Measurements from ENCODE around the gene FOXK2. TPM values are rescaled to one million over a fixed set of nuclear protein-coding genes. Genes with fewer than 3 reads are reported as not detected.

Gene FOXK2
- total and polyA plus RNA-seq, 2 donors from 2014 or later = 13.5 to 37.9 TPM

- H3K4me3 ChIP-seq (ENCODE audit: low read length in 3 of 3) = no peak overlapping the region
- intact Hi-C loops (cut with DNase I) = no loop called here
- FAIRE-seq = no peak
- no peak for TF ChIP-seq CTCF (IDR thresholded peaks at IDR 0.05; ENCODE audit: borderline replicate concordance, extremely low read depth, insufficient read depth)
- no peaks in the 10 kb centered on the region for H3K27me3 ChIP-seq (ENCODE audit: control insufficient read depth, insufficient read depth, low read length)
- H3K27ac ChIP-seq (ENCODE audit: low read depth in 2 of 2, low read length in 2 of 2) = no peak overlapping the region
- no peak for DNase-seq
- no peak overlapping the region for H3K9ac ChIP-seq (ENCODE audit: low read length in 3 of 3)
- H3K9me3 ChIP-seq (ENCODE audit: control insufficient read depth in 2 of 3, insufficient read depth in 1 of 3, low read length in 3 of 3) = no peaks in the 10 kb centered on the region
- H3K36me3 ChIP-seq (ENCODE audit: control insufficient read depth in 2 of 3, insufficient read depth in 3 of 3, low read length in 3 of 3) = peaks cover 0 to 24% (median 14%) of the 10 kb centered on the region in 3 donors
- H3K4me1 ChIP-seq (ENCODE audit: control insufficient read depth in 2 of 3, insufficient read depth in 2 of 3, low read depth in 1 of 3, low read length in 3 of 3) = peaks cover 0 to 16% (median 0%) of the 10 kb centered on the region in 3 donors
These were observed 47.8 kb downstream of the FOXK2 start for GRCh38 chr17:82567286-82567685.

GRCh38 chr17:82568997-82569393 is 49.5 kb downstream of the FOXK2 start:
- FAIRE-seq (no peak), DNase-seq (peak in 1 of 5 donors; percentile 70)
- H3K27me3 ChIP-seq (ENCODE audit: control insufficient read depth, insufficient read depth, low read length) = no peaks in the 10 kb centered on the region
- H3K4me1 ChIP-seq (ENCODE audit: control insufficient read depth in 2 of 3, insufficient read depth in 2 of 3, low read depth in 1 of 3, low read length in 3 of 3) = peaks cover 0 to 11% (median 0%) of the 10 kb centered on the region in 3 donors
- H3K4me3 ChIP-seq (ENCODE audit: low read length in 3 of 3) = no peak overlapping the region
- intact Hi-C loops (cut with DNase I) = no loop called here
- H3K27ac ChIP-seq (ENCODE audit: low read depth in 2 of 2, low read length in 2 of 2) = peak overlapping the region in 1 of 2 donors; percentile 8
- no peak for TF ChIP-seq CTCF (IDR thresholded peaks at IDR 0.05; ENCODE audit: borderline replicate concordance, extremely low read depth, insufficient read depth)
- no peaks in the 10 kb centered on the region for H3K9me3 ChIP-seq (ENCODE audit: control insufficient read depth in 2 of 3, insufficient read depth in 1 of 3, low read length in 3 of 3)
- H3K9ac ChIP-seq (ENCODE audit: low read length in 3 of 3) = no peak overlapping the region
- H3K36me3 ChIP-seq (ENCODE audit: control insufficient read depth in 2 of 3, insufficient read depth in 3 of 3, low read length in 3 of 3) = peaks cover 0 to 24% (median 16%) of the 10 kb centered on the region in 3 donors

- Histone ChIP-seq H3K9me3 (ENCODE audit: control insufficient read depth in 2 of 3, insufficient read depth in 1 of 3, low read length in 3 of 3) (no peaks in the 10 kb centered on the region), H3K4me3 (ENCODE audit: low read length in 3 of 3) (no peak overlapping the region), H3K36me3 (ENCODE audit: control insufficient read depth in 2 of 3, insufficient read depth in 3 of 3, low read length in 3 of 3) (peaks cover 0 to 24% (median 16%) of the 10 kb centered on the region in 3 donors), H3K9ac (ENCODE audit: low read length in 3 of 3) (no peak overlapping the region), H3K27ac (ENCODE audit: low read depth in 2 of 2, low read length in 2 of 2) (no peak overlapping the region), H3K4me1 (ENCODE audit: control insufficient read depth in 2 of 3, insufficient read depth in 2 of 3, low read depth in 1 of 3, low read length in 3 of 3) (peaks cover 0 to 11% (median 0%) of the 10 kb centered on the region in 3 donors), H3K27me3 (ENCODE audit: control insufficient read depth, insufficient read depth, low read length) (no peaks in the 10 kb centered on the region)
- intact Hi-C loops (cut with DNase I) = loop anchor here (10.0 kb wide), 1 partner anchor 105 kb away; no protein-coding TSS in a partner anchor
- FAIRE-seq = no peak
- TF ChIP-seq CTCF (IDR thresholded peaks at IDR 0.05; ENCODE audit: borderline replicate concordance, extremely low read depth, insufficient read depth) = no peak
- peak in 1 of 5 donors; percentile 11 for DNase-seq
These were observed 50.1 kb downstream of the FOXK2 start for GRCh38 chr17:82569621-82570020.

GRCh38 chr17:82570277-82570676 is 50.7 kb downstream of the FOXK2 start:
- intact Hi-C loops (cut with DNase I) = loop anchor here (10.0 kb wide), 1 partner anchor 105 kb away; no protein-coding TSS in a partner anchor
- peaks cover 4 to 25% (median 16%) of the 10 kb centered on the region in 3 donors for H3K36me3 ChIP-seq (ENCODE audit: control insufficient read depth in 2 of 3, insufficient read depth in 3 of 3, low read length in 3 of 3)
- FAIRE-seq (no peak), DNase-seq (peak in 4 of 5 donors; percentile 30 to 78 (median 72))
- H3K4me3 ChIP-seq (ENCODE audit: low read length in 3 of 3) = no peak overlapping the region
- no peaks in the 10 kb centered on the region for H3K27me3 ChIP-seq (ENCODE audit: control insufficient read depth, insufficient read depth, low read length)
- H3K9ac ChIP-seq (ENCODE audit: low read length in 3 of 3) = peak overlapping the region in 1 of 3 donors; percentile 12
- peaks cover 0 to 11% (median 0%) of the 10 kb centered on the region in 3 donors for H3K4me1 ChIP-seq (ENCODE audit: control insufficient read depth in 2 of 3, insufficient read depth in 2 of 3, low read depth in 1 of 3, low read length in 3 of 3)
- no peaks in the 10 kb centered on the region for H3K9me3 ChIP-seq (ENCODE audit: control insufficient read depth in 2 of 3, insufficient read depth in 1 of 3, low read length in 3 of 3)
- no peak overlapping the region for H3K27ac ChIP-seq (ENCODE audit: low read depth in 2 of 2, low read length in 2 of 2)
- no peak for TF ChIP-seq CTCF (IDR thresholded peaks at IDR 0.05; ENCODE audit: borderline replicate concordance, extremely low read depth, insufficient read depth)
